UCSD-AML1 (cell line): ENCODE measurements around the gene HTT.
A peak's percentile ranks its signal among the peaks of the same experiment; 100 is the strongest.

Experiments
- DNase-seq: peaks from one replicate; lab custom pipeline; 2025; ENCODE audit not compliant: unreplicated experiment; lab: John Stamatoyannopoulos, UW

HTT gene

DNA sequence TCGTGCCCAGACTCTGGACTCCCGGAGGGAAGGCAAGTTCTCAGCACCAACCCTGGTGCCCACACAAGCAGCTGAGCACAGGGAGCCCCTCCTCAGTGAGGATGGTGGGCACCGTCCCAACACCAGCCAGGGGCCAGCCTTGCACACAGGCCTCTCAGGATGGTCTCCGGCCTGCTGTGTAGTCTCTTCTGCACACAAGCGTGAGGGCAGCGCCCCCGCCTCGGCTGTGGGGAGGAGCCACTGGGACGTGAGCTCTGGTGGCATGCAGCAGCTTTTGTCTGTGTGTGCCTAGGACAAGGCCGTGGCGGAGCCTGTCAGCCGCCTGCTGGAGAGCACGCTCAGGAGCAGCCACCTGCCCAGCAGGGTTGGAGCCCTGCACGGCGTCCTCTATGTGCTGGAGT is 158.4 kb downstream of the HTT start:
- no peak for DNase-seq

DNA sequence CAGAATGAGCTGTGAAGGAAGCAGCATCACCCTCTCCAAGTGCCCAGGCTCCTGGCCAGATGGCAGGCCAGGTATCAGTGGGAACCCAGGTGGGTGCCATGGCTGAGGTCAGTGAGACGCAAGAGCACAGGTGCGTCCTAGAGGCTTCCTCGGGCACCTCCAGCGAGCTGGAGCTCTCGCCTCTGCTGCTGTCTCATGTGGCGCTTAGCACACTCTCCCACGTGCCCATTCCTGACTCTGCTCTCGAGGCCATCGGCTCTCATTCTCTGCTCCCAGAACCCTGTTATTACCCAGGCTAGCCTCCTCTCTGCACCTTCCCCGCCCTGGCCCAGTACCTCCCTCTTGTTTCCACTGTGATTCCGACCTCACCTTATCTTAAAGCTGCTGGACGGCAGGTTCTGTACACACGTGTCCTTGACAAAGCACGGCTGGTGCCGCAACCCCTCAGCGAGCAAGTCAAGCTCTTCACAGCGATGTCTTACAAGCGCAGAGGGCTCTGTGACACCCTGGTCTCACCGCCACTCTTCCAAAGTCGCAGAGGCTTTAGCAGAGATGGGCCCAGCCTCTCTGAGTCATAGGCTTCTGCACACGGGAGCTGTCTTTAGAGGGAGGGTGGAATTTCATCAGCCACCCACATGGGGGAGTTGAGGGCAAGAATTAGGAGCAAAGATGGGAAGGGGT is 159.1 kb downstream of the HTT start:
- DNase-seq: no peak

DNA sequence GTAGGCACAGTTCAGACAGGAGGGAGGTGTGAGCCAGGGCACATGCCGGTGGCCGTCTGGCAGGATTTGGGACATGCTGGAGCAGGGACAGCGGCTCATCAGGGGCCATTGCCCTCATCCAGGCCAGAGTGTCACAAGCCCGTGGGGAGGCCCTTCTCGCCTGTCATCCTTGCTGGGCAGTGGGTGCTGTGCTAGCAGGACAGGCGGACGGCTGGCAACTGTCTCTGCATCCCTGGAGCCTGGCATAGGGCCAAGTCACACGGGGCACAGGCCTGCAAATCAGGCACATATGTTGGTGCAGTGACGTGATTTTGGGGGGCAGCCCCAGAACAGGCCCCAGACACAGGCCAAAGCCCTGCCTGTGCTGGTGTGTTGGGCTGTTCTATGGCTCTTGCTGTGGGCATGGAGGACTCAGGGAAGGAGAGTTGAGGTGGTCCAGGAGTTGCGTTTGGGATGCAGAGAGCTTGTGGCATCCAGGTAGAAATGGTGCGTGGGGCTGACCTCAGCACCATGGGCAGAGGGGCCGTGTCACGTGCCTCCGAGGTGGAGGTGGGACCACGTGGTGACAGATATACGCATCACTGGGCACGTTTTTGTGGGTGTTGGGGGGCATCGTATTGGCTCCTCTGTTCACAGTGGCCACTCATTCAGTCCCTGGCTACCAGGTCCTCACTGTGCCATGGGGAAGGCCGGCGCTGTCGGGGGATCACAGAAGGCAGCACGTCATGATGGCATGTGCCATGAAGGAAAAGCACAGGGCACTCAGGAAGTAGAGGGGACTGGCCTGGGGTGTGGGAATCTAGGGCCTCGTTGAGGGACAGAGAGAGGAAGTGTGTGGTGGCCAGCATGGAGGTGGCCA is 159.9 kb downstream of the HTT start:
- no peak for DNase-seq

DNA sequence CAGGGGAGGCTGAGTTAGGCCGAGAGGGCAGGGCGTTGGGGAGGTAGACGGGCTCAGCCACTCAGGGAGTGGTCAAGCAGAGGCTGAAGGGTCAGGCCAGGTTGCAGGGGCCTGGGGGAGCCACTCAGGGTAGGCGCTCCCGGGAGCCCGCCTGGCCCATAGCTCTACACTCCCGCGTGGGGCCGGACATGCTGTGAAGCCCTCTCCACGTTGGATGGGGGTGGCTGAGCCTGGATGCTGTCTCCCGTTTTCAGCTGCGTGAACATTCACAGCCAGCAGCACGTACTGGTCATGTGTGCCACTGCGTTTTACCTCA is 160.5 kb downstream of the HTT start:
- no peak for DNase-seq

DNA sequence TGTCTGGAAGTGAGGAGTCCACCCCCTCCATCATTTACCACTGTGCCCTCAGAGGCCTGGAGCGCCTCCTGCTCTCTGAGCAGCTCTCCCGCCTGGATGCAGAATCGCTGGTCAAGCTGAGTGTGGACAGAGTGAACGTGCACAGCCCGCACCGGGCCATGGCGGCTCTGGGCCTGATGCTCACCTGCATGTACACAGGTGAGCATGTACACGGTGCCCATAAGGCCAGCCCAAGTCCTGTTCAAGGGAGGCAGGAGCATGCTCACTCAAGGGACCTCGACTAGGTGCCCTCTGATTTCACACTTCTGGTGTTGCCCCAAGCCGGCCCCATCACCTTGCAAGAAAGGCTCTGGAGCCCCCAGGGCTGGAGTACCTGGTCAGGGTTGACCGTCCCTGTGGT is 161.1 kb downstream of the HTT start:
- DNase-seq: no peak

DNA sequence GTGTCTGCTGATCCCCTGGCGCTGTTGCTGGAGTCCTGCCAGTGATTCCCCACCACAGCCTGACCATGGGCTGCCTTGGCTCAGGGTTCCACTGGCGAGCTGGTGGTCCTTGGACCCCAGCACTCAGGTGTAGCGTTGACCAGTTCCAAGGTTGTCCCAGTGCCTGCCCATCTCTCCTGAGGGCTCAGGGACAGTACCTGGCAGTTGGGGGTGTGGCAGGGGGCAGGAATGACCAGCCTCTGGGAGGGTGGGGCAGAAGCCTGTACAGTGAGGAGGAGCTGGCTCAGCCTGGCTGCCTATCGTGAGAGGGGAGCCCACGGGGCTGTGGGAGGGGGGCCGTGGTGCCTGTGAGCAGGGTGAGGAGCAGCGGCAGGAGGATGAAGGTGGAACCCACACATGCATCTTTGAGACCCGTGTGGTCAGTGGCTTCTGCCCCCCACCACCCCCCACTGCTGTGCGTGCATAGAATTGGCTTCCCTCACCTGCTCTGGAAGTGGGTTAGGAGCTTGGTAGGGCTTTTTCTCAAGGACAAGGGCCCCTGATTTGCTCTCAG is 161.9 kb downstream of the HTT start:
- no peak for DNase-seq

DNA sequence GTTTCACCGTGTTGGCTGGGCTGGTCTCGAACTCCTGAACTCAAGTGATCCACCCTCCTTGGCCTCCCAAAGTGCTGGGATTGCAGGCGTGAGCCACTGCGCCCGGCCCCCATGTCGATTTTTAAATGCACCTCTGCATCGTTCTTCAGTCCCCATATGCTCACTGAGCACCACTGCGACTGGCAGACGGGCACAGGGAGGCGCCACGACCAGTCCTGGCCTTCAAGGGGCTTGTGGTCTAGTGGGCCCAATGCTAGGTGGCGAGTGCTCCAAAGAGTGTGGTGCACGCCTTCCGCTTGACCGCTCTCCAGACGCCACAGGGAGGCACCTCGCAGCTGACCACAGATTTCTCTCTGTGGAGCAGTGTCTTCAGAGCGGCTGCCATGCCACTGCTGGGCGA is 162.8 kb downstream of the HTT start:
- no peak for DNase-seq

DNA sequence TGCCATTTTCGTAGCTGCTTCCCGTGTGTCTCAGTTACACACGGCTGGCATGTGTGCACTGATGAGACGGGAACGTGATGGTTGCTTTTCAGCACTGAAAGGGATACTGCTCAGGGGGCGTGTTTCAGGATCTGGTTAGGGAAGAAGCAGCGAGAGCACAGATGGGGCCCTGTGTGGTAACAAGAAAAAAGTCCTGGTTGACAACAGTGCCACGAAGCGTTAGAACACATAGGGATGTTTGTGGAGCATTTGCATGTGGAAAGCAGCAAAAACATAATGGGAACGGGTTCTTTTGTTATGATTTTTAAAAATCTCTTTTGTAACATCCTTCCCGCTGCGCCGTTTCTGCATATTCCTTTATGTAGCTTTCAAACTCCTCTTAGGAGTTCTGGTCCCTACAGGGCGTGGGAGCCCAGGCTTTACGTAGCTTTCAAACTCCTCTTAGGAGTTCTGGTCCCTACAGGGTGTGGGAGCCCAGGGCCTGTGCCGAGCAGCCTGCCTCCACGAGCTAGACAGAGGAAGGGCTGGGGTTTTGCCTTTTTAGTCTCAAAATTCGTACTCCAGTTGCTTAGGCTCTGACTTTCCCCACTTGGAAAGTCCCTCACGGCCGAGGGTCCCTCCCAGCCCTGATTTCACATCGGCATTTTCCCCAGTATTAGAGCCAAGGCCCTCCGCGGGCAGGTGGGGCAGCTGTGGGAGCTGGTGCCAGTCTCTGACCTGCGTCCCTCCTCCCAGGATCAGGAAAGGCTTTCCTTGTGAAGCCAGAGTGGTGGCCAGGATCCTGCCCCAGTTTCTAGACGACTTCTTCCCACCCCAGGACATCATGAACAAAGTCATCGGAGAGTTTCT is 163.5 kb downstream of the HTT start:
- no peak for DNase-seq

DNA sequence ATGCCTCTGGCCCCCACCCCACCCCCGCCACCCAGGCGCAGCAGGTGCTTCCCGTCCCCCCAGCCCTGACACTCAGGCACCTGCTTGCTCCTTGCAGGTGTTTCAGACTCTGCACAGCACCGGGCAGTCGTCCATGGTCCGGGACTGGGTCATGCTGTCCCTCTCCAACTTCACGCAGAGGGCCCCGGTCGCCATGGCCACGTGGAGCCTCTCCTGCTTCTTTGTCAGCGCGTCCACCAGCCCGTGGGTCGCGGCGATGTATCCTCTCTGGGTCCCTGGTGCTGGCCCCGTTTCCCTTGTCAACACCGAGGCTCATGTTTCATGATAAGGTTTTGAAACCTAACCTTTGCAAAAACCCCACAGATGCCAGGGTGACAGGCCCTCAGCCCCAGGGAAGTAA is 164.2 kb downstream of the HTT start:
- no peak for DNase-seq

DNA sequence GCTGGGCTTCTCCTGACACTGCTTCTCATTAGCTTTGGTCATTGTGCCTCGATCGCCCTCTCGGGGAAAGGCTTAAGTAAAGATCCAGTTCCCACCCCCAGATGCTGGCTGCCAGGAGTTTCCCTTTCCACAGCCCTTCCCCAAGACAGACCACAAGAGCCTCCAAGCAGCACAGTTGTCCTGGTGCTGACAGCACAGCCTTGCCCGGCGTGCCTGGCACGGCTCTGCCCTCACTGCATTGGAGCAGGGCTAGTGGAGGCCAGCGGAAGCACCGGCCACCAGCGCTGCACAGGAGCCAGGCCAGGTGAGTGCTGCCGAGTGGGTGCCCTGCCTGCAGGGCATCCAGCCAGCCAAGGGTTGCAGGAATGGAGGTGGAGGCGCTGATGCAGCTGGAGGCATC is 164.8 kb downstream of the HTT start:
- DNase-seq: no peak

DNA sequence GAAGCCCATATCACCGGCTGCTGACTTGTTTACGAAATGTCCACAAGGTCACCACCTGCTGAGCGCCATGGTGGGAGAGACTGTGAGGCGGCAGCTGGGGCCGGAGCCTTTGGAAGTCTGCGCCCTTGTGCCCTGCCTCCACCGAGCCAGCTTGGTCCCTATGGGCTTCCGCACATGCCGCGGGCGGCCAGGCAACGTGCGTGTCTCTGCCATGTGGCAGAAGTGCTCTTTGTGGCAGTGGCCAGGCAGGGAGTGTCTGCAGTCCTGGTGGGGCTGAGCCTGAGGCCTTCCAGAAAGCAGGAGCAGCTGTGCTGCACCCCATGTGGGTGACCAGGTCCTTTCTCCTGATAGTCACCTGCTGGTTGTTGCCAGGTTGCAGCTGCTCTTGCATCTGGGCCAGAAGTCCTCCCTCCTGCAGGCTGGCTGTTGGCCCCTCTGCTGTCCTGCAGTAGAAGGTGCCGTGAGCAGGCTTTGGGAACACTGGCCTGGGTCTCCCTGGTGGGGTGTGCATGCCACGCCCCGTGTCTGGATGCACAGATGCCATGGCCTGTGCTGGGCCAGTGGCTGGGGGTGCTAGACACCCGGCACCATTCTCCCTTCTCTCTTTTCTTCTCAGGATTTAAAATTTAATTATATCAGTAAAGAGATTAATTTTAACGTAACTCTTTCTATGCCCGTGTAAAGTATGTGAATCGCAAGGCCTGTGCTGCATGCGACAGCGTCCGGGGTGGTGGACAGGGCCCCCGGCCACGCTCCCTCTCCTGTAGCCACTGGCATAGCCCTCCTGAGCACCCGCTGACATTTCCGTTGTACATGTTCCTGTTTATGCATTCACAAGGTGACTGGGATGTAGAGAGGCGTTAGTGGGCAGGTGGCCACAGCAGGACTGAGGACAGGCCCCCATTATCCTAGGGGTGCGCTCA is 165.8 kb downstream of the HTT start:
- no peak for DNase-seq

DNA sequence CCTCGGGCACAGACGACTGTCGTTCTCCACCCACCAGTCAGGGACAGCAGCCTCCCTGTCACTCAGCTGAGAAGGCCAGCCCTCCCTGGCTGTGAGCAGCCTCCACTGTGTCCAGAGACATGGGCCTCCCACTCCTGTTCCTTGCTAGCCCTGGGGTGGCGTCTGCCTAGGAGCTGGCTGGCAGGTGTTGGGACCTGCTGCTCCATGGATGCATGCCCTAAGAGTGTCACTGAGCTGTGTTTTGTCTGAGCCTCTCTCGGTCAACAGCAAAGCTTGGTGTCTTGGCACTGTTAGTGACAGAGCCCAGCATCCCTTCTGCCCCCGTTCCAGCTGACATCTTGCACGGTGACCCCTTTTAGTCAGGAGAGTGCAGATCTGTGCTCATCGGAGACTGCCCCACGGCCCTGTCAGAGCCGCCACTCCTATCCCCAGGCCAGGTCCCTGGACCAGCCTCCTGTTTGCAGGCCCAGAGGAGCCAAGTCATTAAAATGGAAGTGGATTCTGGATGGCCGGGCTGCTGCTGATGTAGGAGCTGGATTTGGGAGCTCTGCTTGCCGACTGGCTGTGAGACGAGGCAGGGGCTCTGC is 166.5 kb downstream of the HTT start:
- DNase-seq: no peak

DNA sequence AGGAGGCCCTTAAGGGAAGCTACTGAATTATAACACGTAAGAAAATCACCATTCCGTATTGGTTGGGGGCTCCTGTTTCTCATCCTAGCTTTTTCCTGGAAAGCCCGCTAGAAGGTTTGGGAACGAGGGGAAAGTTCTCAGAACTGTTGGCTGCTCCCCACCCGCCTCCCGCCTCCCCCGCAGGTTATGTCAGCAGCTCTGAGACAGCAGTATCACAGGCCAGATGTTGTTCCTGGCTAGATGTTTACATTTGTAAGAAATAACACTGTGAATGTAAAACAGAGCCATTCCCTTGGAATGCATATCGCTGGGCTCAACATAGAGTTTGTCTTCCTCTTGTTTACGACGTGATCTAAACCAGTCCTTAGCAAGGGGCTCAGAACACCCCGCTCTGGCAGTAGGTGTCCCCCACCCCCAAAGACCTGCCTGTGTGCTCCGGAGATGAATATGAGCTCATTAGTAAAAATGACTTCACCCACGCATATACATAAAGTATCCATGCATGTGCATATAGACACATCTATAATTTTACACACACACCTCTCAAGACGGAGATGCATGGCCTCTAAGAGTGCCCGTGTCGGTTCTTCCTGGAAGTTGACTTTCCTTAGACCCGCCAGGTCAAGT is 167.5 kb downstream of the HTT start:
- DNase-seq: no peak

DNA sequence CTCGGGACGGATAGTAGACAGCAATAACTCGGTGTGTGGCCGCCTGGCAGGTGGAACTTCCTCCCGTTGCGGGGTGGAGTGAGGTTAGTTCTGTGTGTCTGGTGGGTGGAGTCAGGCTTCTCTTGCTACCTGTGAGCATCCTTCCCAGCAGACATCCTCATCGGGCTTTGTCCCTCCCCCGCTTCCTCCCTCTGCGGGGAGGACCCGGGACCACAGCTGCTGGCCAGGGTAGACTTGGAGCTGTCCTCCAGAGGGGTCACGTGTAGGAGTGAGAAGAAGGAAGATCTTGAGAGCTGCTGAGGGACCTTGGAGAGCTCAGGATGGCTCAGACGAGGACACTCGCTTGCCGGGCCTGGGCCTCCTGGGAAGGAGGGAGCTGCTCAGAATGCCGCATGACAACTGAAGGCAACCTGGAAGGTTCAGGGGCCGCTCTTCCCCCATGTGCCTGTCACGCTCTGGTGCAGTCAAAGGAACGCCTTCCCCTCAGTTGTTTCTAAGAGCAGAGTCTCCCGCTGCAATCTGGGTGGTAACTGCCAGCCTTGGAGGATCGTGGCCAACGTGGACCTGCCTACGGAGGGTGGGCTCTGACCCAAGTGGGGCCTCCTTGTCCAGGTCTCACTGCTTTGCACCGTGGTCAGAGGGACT is 168.8 kb downstream of the HTT start:
- no peak for DNase-seq

DNA sequence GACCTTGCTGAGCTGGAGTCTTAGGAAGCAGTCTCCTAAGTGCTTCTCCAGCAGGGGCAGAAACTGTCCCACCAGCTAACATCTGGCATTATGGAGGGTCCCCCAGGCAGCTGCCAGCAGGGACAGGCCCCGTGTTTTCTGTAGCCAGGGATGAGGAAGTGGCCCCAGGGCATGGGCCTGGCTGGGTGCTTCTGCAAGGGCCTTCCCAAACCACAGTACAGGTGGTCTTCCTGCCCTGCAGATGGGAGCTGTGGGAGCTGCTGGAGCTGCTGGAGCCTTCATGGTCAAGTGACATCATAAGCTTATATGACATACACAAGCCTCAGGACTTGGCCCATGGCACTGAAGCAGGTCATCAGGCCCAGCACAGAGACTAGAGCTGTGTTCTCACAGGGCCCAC is 169.5 kb downstream of the HTT start:
- DNase-seq: peak; percentile 22

DNA sequence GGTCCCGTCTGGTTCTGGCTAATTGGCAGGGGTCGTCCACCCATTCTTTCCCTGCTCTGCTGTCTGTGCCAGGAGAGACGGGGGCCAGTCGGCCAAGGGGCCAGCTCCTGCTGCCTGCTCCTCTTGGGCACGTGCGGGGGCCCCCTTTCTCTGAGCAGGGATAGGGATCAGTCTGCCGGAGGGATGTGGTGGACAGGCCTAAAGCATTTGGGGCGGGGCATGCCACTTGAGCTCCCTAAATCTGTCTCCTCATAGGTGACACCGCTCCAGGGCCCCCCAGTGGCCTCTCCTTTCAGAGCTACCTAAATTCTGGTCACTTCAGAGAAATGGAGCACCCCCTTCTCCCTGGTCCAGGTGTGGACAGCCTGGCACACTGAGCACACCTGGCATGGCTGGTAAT is 170.3 kb downstream of the HTT start:
- DNase-seq: no peak

DNA sequence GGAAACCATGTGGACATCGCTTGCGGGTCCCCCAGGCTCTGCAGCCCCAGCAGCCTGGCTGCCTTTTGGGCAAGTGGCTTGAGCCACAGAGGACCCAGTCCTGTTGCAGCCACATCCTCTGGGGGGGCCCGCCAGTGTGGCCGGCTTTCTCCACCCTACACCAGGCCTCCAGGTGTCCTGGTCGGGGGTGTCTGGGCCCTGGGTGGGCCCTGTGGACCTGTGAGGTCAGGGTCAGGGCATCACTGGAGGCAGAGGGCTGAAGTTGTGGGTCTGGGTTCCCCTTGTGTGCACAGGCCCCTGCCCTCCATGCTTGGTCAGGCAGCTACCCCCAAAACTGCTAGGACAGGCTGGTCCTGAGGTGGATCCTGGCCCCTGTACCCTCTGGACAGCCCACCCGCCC is 171.2 kb downstream of the HTT start:
- no peak for DNase-seq

DNA sequence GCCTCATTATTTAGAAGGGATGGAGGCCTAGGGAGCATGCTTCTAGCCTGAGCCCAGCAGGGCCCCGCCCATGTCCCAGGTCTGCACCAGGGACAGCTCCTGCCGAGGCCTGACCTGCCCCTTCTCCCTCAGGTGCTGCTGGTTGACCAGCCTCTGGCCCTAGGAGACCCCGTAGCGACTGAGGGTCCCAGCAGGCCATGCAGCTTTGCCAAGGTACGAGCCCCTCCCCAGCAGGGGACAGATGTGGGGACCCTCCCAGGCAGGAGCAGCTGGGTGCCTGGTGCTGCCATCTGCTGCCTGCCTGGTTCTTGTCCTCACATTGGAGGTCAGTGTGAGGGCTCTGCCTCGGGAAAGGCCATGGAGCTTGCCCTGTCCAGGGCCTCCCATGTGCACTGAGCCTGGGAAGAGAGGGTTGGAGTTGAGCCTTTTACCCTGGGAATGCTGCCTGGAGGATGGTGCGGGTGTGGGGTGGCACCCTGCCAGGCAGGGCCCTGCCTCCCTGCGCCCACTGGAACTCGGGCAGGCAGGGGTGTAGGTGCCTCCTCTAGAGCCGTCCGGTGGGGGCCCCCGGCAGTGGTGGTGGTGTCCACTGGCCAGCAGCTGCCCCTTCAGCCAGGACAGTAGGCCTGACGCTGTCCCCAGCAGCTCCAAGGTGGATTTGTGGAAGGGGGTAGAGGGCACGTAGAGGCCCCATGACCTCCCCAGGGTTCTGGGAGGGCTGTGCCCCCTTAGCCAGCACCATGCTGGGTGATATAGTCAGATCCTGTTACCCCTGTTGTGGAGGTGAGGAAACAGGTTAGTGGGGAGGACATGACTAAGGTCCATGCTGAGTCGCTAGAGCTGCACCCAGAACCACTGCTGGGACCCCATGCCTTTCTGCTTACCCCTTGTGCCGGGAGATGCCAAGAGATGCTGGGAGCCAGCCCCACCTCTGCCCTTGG is 172.2 kb downstream of the HTT start:
- DNase-seq: no peak
